Heart right ventricle (tissue), 16 donors: ENCODE results near the gene CROCC2. TPM values are rescaled to one million over a fixed set of nuclear protein-coding genes. Genes with fewer than 3 reads are reported as not detected.
A peak's percentile ranks its signal among the peaks of the same experiment; 100 is the strongest.

ENCODE experiments used
- ATAC-seq, 8 donors: fragments of 200-7000 bp; cut with Tn5 transposase; one replicate each; pipeline ENCODE4 v1.9.1; 2020; ENCODE audit warnings: mild to moderate bottlenecking in 8 of 8, moderate library complexity in 8 of 8, moderate number of reproducible peaks in 1 of 8
- DNase-seq, 2 donors: peaks; one replicate each; pipeline ENCODE4 v3.0.0-alpha.2; 2020
- H3K27ac ChIP-seq, 10 donors: fragments of 200-600 bp; sonication (generic) in 2 of 10; one replicate each; pipeline versions ENCODE4 v1.5.0 to v1.8.0; 2020 to 2022; ENCODE audit warnings: mild to moderate bottlenecking in 3 of 10
- H3K27me3 ChIP-seq, 7 donors: fragments of 200-600 bp; one replicate each; pipeline ENCODE4 v1.8.0; 2021 to 2022; ENCODE audit warnings: mild to moderate bottlenecking in 2 of 7
- H3K36me3 ChIP-seq, 9 donors: fragments of 200-600 bp; sonication (generic) in 1 of 9; one replicate each; pipeline versions ENCODE4 v1.5.0 to v1.8.0; 2020 to 2022; ENCODE audit warnings: mild to moderate bottlenecking in 2 of 9
- H3K4me1 ChIP-seq, 9 donors: fragments of 200-600 bp; sonication (generic) in 1 of 9; one replicate each; pipeline versions ENCODE4 v1.5.0 to v1.8.0; 2020 to 2022; ENCODE audit warnings: mild to moderate bottlenecking in 4 of 9
- H3K4me3 ChIP-seq, 10 donors: fragments of 200-600 bp; sonication (generic) in 2 of 10; one replicate each; pipeline versions ENCODE4 v1.5.0 to v1.8.0; 2020 to 2022; ENCODE audit warnings: mild to moderate bottlenecking in 7 of 10, moderate library complexity in 2 of 10
- H3K9me3 ChIP-seq, 11 donors: fragments of 200-600 bp in 10 of 11; sonication (generic) in 2 of 11; one replicate each; pipeline versions ENCODE4 v1.5.0 to v1.8.0; 2013 to 2022; ENCODE audit warnings: mild to moderate bottlenecking in 2 of 11, control low read depth in 1 of 11, moderate library complexity in 1 of 11
- CTCF ChIP-seq, 9 donors: fragments of 200-600 bp; sonication (generic) in 2 of 9; IDR thresholded peaks; one replicate each; pipeline versions ENCODE4 v1.5.0 to v1.8.0; 2021 to 2022; ENCODE audit warnings: antibody characterized with exemption in 9 of 9, mild to moderate bottlenecking in 5 of 9, moderate library complexity in 1 of 9
- WGBS, 2 donors: extraction: QIAGEN DNeasy Blood & Tissue Kit; methylation state at CpG; one replicate each; pipeline ENCODE4 v1.1.7; 2013; ENCODE audit warnings: inconsistent platforms in 1 of 2; 5-methylcytosine and 5-hydroxymethylcytosine counted together
- intact Hi-C, 10 donors: fragments of 100-400 bp; cut with DNase I; formaldehyde crosslinking; loops; one replicate each; pipeline versions ENCODE4 v1.11.1 to v1.14.2; 2022
- polyA plus RNA-seq, 2 donors: library from polyadenylated mRNA; stranded (reverse); fragments of 200-250 nt; gene quantifications; one replicate each; pipeline ENCODE4 v1.2.3, GENCODE V29; 2013
- total RNA-seq, 10 donors: library from RNA; stranded (reverse); fragmentation: NEBNext Ultra II Directional in 3 of 10; extraction: Animal tissue kit (Norgen Biotek cat#: 25700) in 3 of 10; gene quantifications; one replicate each; pipeline versions ENCODE4 v1.2.1 to v1.2.4, GENCODE V29; 2021 to 2023
- donor health status: Arrhythmogenic right ventricular cardiomyopathy.
- donor health status: ischemic (EF 13 %, LVEDD 7.1; RV severe dilation, severe dysfunction).
- donor health status: healthy with polysubstance abuse.
- donor health status: DM: no; HTN: yes; CAD: no.
- donor health status: DM: no; HTN: no; CAD: no.
- donor health status: ischemic (EF 25% LVEDD 6.9; RV normal size, moderate dysfunction).
- donor health status: ischemic (EF 25% LVEDD 5.7; RV mildly dilated, moderate dysfunction).
- donor health status: healthy.
- donor health status: DM: yes; HTN: yes; CAD: no.
- donor health status: Ischemic cardiomyopathy.
- donor health status: ischemic (EF 35%, LVEDD 5.7; RV mildly dilated, moderate dysfunction).
- donor health status: nonischemic (EF 11% LVEDD 7.7; RV severe dilation, severe dysfunction).
- donor health status: DM: yes; HTN: yes; CAD: no.
- donor health status: PGD.
- donor health status: ischemic (EF 29% LVEDD 5.4; RV normal size, mild dysfunction).
- donor health status: nonischemic (EF 23%, LVEDD 6.1; RV moderate dilation, normal function).

Gene CROCC2
- total and polyA plus RNA-seq, 12 donors = 0.06 TPM; not detected in 11

- Histone ChIP-seq H3K9me3 (peaks cover 0 to 15% (median 0%) of the 10 kb centered on the region in 11 donors), H3K36me3 (no peaks in the 10 kb centered on the region), H3K4me1 (peaks cover 0 to 20% (median 0%) of the 10 kb centered on the region in 9 donors), H3K27me3 (peaks cover 0 to 22% (median 0%) of the 10 kb centered on the region in 7 donors), H3K4me3 (no peak overlapping the region), H3K27ac (no peak overlapping the region)
- no peak for TF ChIP-seq CTCF (IDR thresholded peaks at IDR 0.05)
- intact Hi-C loops = no loop called here
- ATAC-seq (peak in 1 of 8 donors; percentile 7), DNase-seq (peak in 1 of 2 donors; percentile 7)
- 78 to 82% methylated on average over 13 of the region's 13 CpGs for WGBS, 2 donors
Measured at GRCh38 chr2:240905176-240905781, 857 bp upstream of the CROCC2 start.

GRCh38 chr2:240906911-240907590 is 915 bp downstream of the CROCC2 start:
- WGBS, 2 donors = 70 to 74% methylated on average over 20 to 22 of the region's 22 CpGs
- Histone ChIP-seq H3K9me3 (no peaks in the 10 kb centered on the region), H3K27me3 (peaks cover 0 to 20% (median 0%) of the 10 kb centered on the region in 7 donors), H3K4me1 (peaks cover 0 to 20% (median 0%) of the 10 kb centered on the region in 9 donors), H3K4me3 (no peak overlapping the region), H3K36me3 (no peaks in the 10 kb centered on the region), H3K27ac (no peak overlapping the region)
- intact Hi-C loops = no loop called here
- no peak for TF ChIP-seq CTCF (IDR thresholded peaks at IDR 0.05)
- ATAC-seq (no peak), DNase-seq (no peak)

- ATAC-seq = no peak
- H3K9me3 ChIP-seq = no peaks in the 10 kb centered on the region
- 70 to 75% methylated on average over 17 of the region's 17 CpGs for WGBS, 2 donors
Measured at GRCh38 chr2:240909216-240909974, 3.3 kb downstream of the CROCC2 start.

More at GRCh38 chr2:240909216-240909974, 3.3 kb downstream of the CROCC2 start:
- Histone ChIP-seq H3K27ac (no peak overlapping the region), H3K36me3 (no peaks in the 10 kb centered on the region), H3K27me3 (peaks cover 0 to 34% (median under 1%) of the 10 kb centered on the region in 7 donors), H3K4me1 (peaks cover 8 to 26% (median 15%) of the 10 kb centered on the region in 9 donors), H3K4me3 (no peak overlapping the region)
- no peak for TF ChIP-seq CTCF (IDR thresholded peaks at IDR 0.05)
- intact Hi-C loops = no loop called here
- DNase-seq = no peak
